K562 (cell line): ENCODE measurements around the gene BCL7C. TPM values are rescaled to one million over a fixed set of nuclear protein-coding genes. Genes with fewer than 3 reads are reported as not detected.

Experiments used
- C11orf30 ChIP-seq: fragments of 450-650 bp; IDR thresholded peaks from 2 replicates; pipeline ENCODE4 v1.6.1; 2016; ENCODE audit warnings: low read depth, mild to moderate bottlenecking
- EHMT2 ChIP-seq: fragments of 450-650 bp; IDR thresholded peaks from 2 replicates; pipeline ENCODE4 v1.6.1; 2018; ENCODE audit warnings: antibody characterized with exemption
- FUS ChIP-seq: fragments of 200-400 bp; formaldehyde crosslinking; optimal IDR thresholded peaks from 2 replicates; pipeline ENCODE3; 2017; ENCODE audit warnings: low read depth, low read length
- GABPB1 ChIP-seq: sonication (generic); formaldehyde crosslinking; IDR thresholded peaks from 2 replicates; pipeline ENCODE4 v1.8.0; 2022; ENCODE audit warnings: mild to moderate bottlenecking, missing genetic modification reagents
- MAX ChIP-seq: sonication (generic); formaldehyde crosslinking; IDR thresholded peaks from 2 replicates; pipeline ENCODE4 v1.9.0; 2022; ENCODE audit warnings: mild to moderate bottlenecking, missing genetic modification reagents
- NR1H2 ChIP-seq: sonication (generic); formaldehyde crosslinking; IDR thresholded peaks from 2 replicates; pipeline ENCODE4 v1.4.0; 2020; ENCODE audit warnings: mild to moderate bottlenecking, missing genetic modification reagents
- RBFOX2 ChIP-seq: fragments of 200-400 bp; formaldehyde crosslinking; IDR thresholded peaks from 2 replicates; pipeline ENCODE4 v1.6.1; 2017; ENCODE audit warnings: low read depth, mild to moderate bottlenecking, low read length, moderate library complexity
- SPI1 ChIP-seq: IDR thresholded peaks from 2 replicates; pipeline ENCODE4 v1.6.1; 2011; ENCODE audit warnings: low read depth, low read length, control low read depth, borderline replicate concordance
- STAG1 ChIP-seq: sonication (generic); formaldehyde crosslinking; IDR thresholded peaks from 2 replicates; pipeline ENCODE4 v1.5.0; 2020; ENCODE audit warnings: missing genetic modification reagents, borderline replicate concordance
- YY1 ChIP-seq, 3 experiments: IDR thresholded peaks; 2 replicates each; pipeline ENCODE4 v1.6.1; 2011; ENCODE audit warnings: low read length in 2 of 3, mild to moderate bottlenecking in 2 of 3, moderate library complexity in 2 of 3, borderline replicate concordance in 1 of 3, control low read depth in 1 of 3, low read depth in 1 of 3; ENCODE audit not compliant: insufficient read depth in 3 of 3, insufficient replicate concordance in 2 of 3, control insufficient read depth in 1 of 3, insufficient read length in 1 of 3; ENCODE audit errors: extremely low read depth in 1 of 3
- ZNF175 ChIP-seq: fragments of 200-800 bp; sonication (Bioruptor generic); IDR thresholded peaks from 2 replicates; pipeline ENCODE4 v1.6.1; 2016; ENCODE audit warnings: low read depth, mild to moderate bottlenecking, missing genetic modification characterization, missing compliant biosample characterization
- polyA plus RNA-seq, 8 experiments: library from polyadenylated mRNA; depleted of rRNA in 4 of 8; stranded (reverse) in 5 of 8; unstranded in 3 of 8; fragments of >200 nt; fragmentation: Nextera tagmentation in 2 of 8; fragmentation: Illumina TruSeq in 1 of 8; extraction: Ambion mirVana in 2 of 8; extraction: Trizol in 1 of 8; gene quantifications; 2 replicates each; pipeline versions ENCODE4 v1.2.1 to v1.2.3, GENCODE V29; 2011 to 2014; ENCODE audit warnings: inconsistent platforms in 1 of 8, missing spikeins in 1 of 8
- total RNA-seq, 7 experiments: library from RNA; depleted of rRNA in 6 of 7; stranded (reverse); fragments of >200 nt in 6 of 7; fragmentation: Illumina TruSeq in 2 of 7; extraction: Trizol in 2 of 7; gene quantifications; 2 replicates each; pipeline versions ENCODE4 v1.2.1 to v1.2.3, GENCODE V29; 2011 to 2021; ENCODE audit warnings: low replicate concordance in 1 of 7

Gene BCL7C
- total and polyA plus RNA-seq, 9 of the 15 experiments (the other 6 are each of a cell fraction or from before 2014, with no cell fraction given): 1.7 to 85.8 (median 19.6) TPM

GRCh38 chr16:30904114-30904780 is 10.4 kb upstream of the BCL7C start (continued):
- TF ChIP-seq NR1H2 (CRISPR knock-in tag): no peak
- no peak for TF ChIP-seq C11orf30
- no peak for TF ChIP-seq FUS
- TF ChIP-seq YY1 (IDR thresholded peaks at IDR 0.05; ENCODE audit: borderline replicate concordance in 1 of 3, control insufficient read depth in 1 of 3, extremely low read depth in 1 of 3, insufficient read depth in 3 of 3, insufficient read length in 1 of 3, insufficient replicate concordance in 2 of 3, low read depth in 1 of 3, low read length in 2 of 3): peak in 1 of 3 experiments; percentile 48
- 0 out of 2 replicates have a peak, but pooled peaks have one; percentile 21 for TF ChIP-seq RBFOX2
- 0 out of 2 replicates have a peak, but pooled peaks have one; percentile 54 for TF ChIP-seq EHMT2
- TF ChIP-seq ZNF175 (CRISPR knock-in tag): peak; percentile 60; the same call in 1 of the 2 replicates
- TF ChIP-seq STAG1 (CRISPR knock-in tag): no peak
- TF ChIP-seq SPI1: peak; percentile 97
- TF ChIP-seq MAX: peak; percentile 14; the same call in 1 of the 2 replicates
- TF ChIP-seq GABPB1 (CRISPR knock-in tag): peak; percentile 77
